ENCODE measurements around the gene DYNLRB1. TPM values are rescaled to one million over a fixed set of nuclear protein-coding genes. Genes with fewer than 3 reads are reported as not detected.
A peak's percentile ranks its signal among the peaks of the same experiment; 100 is the strongest.

DYNLRB1 gene
- total RNA-seq, 4 donors from 2014 or later = 20.8 to 289 (median 149) TPM

- intact Hi-C loops (cut with DNase I; ENCODE audit: low total_unique reads) = no loop called here
- Histone ChIP-seq H3K4me1 (peaks cover 3 to 6% of the 10 kb centered on the region in 2 donors), H3K4me3 (no peak overlapping the region), H3K27ac (peak overlapping the region; percentile 74 to 81), H3K27me3 (no peaks in the 10 kb centered on the region), H3K36me3 (no peaks in the 10 kb centered on the region), H3K9me3 (no peaks in the 10 kb centered on the region)
- no peak for DNase-seq
- TF ChIP-seq CTCF (IDR thresholded peaks at IDR 0.05) = no peak
- TF ChIP-seq POLR2A (IDR thresholded peaks at IDR 0.05) = no peak
These were observed 65.3 kb downstream of the DYNLRB1 start for GRCh38 chr20:34581341-34582184.

- Histone ChIP-seq H3K4me1 (peaks cover 3 to 6% of the 10 kb centered on the region in 2 donors), H3K36me3 (no peaks in the 10 kb centered on the region), H3K9me3 (no peaks in the 10 kb centered on the region), H3K27ac (peak overlapping the region; percentile 74 to 81), H3K27me3 (no peaks in the 10 kb centered on the region), H3K4me3 (no peak overlapping the region)
- TF ChIP-seq CTCF (IDR thresholded peaks at IDR 0.05) = no peak
- TF ChIP-seq POLR2A (IDR thresholded peaks at IDR 0.05) = no peak
- DNase-seq = no peak
- intact Hi-C loops (cut with DNase I; ENCODE audit: low total_unique reads) = no loop called here
These were observed 66.0 kb downstream of the DYNLRB1 start for GRCh38 chr20:34582221-34582620.

- intact Hi-C loops (cut with DNase I; ENCODE audit: low total_unique reads) = no loop called here
- no peak for TF ChIP-seq CTCF (IDR thresholded peaks at IDR 0.05)
- no peak for TF ChIP-seq POLR2A (IDR thresholded peaks at IDR 0.05)
- no peak for DNase-seq
- no peaks in the 10 kb centered on the region for H3K36me3 ChIP-seq
- H3K4me1 ChIP-seq = peaks cover 3 to 6% of the 10 kb centered on the region in 2 donors
- no peaks in the 10 kb centered on the region for H3K27me3 ChIP-seq
- H3K9me3 ChIP-seq = no peaks in the 10 kb centered on the region
- H3K4me3 ChIP-seq = no peak overlapping the region
- H3K27ac ChIP-seq = no peak overlapping the region
These were observed 66.7 kb downstream of the DYNLRB1 start for GRCh38 chr20:34582911-34583310.

GRCh38 chr20:34583544-34583943 lies 67.3 kb downstream of the DYNLRB1 start:
- Histone ChIP-seq H3K36me3 (no peaks in the 10 kb centered on the region), H3K4me3 (no peak overlapping the region), H3K4me1 (peaks cover 3 to 6% of the 10 kb centered on the region in 2 donors), H3K9me3 (no peaks in the 10 kb centered on the region), H3K27me3 (no peaks in the 10 kb centered on the region), H3K27ac (no peak overlapping the region)
- TF ChIP-seq CTCF (IDR thresholded peaks at IDR 0.05) (no peak), POLR2A (IDR thresholded peaks at IDR 0.05) (no peak)
- intact Hi-C loops (cut with DNase I; ENCODE audit: low total_unique reads) = no loop called here
- no peak for DNase-seq

GRCh38 chr20:34585019-34585418 lies 68.8 kb downstream of the DYNLRB1 start:
- no peaks in the 10 kb centered on the region for H3K27me3 ChIP-seq
- no peaks in the 10 kb centered on the region for H3K9me3 ChIP-seq
- DNase-seq = no peak
- H3K27ac ChIP-seq = no peak overlapping the region
- peaks cover 3 to 6% of the 10 kb centered on the region in 2 donors for H3K4me1 ChIP-seq
- intact Hi-C loops (cut with DNase I; ENCODE audit: low total_unique reads) = no loop called here
- H3K36me3 ChIP-seq = no peaks in the 10 kb centered on the region
- no peak overlapping the region for H3K4me3 ChIP-seq
- TF ChIP-seq CTCF (IDR thresholded peaks at IDR 0.05) = no peak
- TF ChIP-seq POLR2A (IDR thresholded peaks at IDR 0.05) = no peak
